Measurements from ENCODE around the gene TMTC2. TPM values are rescaled to one million over a fixed set of nuclear protein-coding genes. Genes with fewer than 3 reads are reported as not detected.
A peak's percentile ranks its signal among the peaks of the same experiment; 100 is the strongest.

The TMTC2 gene
- total and polyA plus RNA-seq, 2 donors (not counting 1 experiment from before 2014, with no cell fraction given) = 2.4 to 3.2 TPM

GRCh38 chr12:82687021-82688011 lies 610 bp downstream of the TMTC2 start:
- WGBS (ENCODE audit: insufficient coverage) = 0% methylated on average over 62 of the region's 75 CpGs
- H3K9ac ChIP-seq (ENCODE audit: low read length) = peak overlapping the region; percentile 94
- TF ChIP-seq CTCF (IDR thresholded peaks at IDR 0.05) (no peak), EZH2 (IDR thresholded peaks at IDR 0.05; ENCODE audit: borderline replicate concordance, insufficient read depth, low read depth, low read length, poor library complexity, severe bottlenecking) (no peak)
- H3K27ac Mint-ChIP-seq = peak overlapping the region; percentile 92
- no peaks in the 10 kb centered on the region for H3K27me3 ChIP-seq (replicated peaks in 1 of 4; ENCODE audit: control extremely low read depth in 1 of 4, control insufficient read depth in 3 of 4, insufficient read depth in 4 of 4, low read length in 3 of 4)
- ChIA-PET CTCF (interaction anchor here (1.2 to 3.4 kb wide), 2 partner anchors 9 to 1815 kb away, joined by 3 to 22 read pairs; no protein-coding TSS in a partner anchor), POLR2A (interaction anchor here (0.6 kb wide), 1 partner anchor 33 kb away, joined by 3 read pairs; no protein-coding TSS in a partner anchor)
- peak overlapping the region; percentile 48 to 98 (median 78) for H3K4me3 ChIP-seq (ENCODE audit: control extremely low read depth in 1 of 5, extremely low read depth in 1 of 5, insufficient read depth in 1 of 5, low read depth in 2 of 5, low read length in 4 of 5)
- H3K9me3 Mint-ChIP-seq (ENCODE audit: insufficient read depth) = no peaks in the 10 kb centered on the region
- no peaks in the 10 kb centered on the region for H3K9me3 ChIP-seq (ENCODE audit: control extremely low read depth in 1 of 3, control insufficient read depth in 2 of 3, insufficient read depth in 1 of 3, low read length in 2 of 3)
- peak; percentile 32 for ATAC-seq (ENCODE audit: low read depth)
- no peaks in the 10 kb centered on the region for H3K36me3 ChIP-seq (replicated peaks in 1 of 2; ENCODE audit: control extremely low read depth in 1 of 2, control insufficient read depth in 1 of 2, extremely low read depth in 1 of 2, insufficient read depth in 2 of 2, low read length in 1 of 2)
- intact Hi-C loops (cut with micrococcal nuclease) = loop anchor here (5.0 kb wide), 4 partner anchors 1135 to 1815 kb away; no protein-coding TSS in a partner anchor
- H3K79me2 ChIP-seq (ENCODE audit: control insufficient read depth, insufficient read depth, low read length) = no peaks in the 10 kb centered on the region
- H3K4me3 Mint-ChIP-seq = peak overlapping the region; percentile 93
- H3K27ac ChIP-seq (ENCODE audit: low read length in 2 of 2) = peak overlapping the region; percentile 83 to 92
- H4K20me1 ChIP-seq (ENCODE audit: control insufficient read depth, insufficient read depth, low read length, poor library complexity, severe bottlenecking) = no peaks in the 10 kb centered on the region
- DNase-seq = peak; percentile 71
- peaks cover 14% of the 10 kb centered on the region for H3K27me3 Mint-ChIP-seq
- H3K4me1 ChIP-seq (ENCODE audit: control insufficient read depth in 2 of 2, insufficient read depth in 2 of 2, low read length in 2 of 2) = peaks cover 8 to 16% of the 10 kb centered on the region in 2 donors
- peaks cover 17% of the 10 kb centered on the region for H3K4me1 Mint-ChIP-seq
- H2AFZ ChIP-seq (ENCODE audit: insufficient read depth, low read depth, low read length, poor library complexity, severe bottlenecking) = peak overlapping the region; percentile 98
- peak overlapping the region; percentile 81 for H3K4me2 ChIP-seq (replicated peaks; ENCODE audit: low read depth, low read length, poor library complexity, severe bottlenecking)

Data from B cell (primary cell).